Measurements from ENCODE around the gene ASB13. TPM values are rescaled to one million over a fixed set of nuclear protein-coding genes. Genes with fewer than 3 reads are reported as not detected.

Gene ASB13
- total and polyA plus RNA-seq, 2 donors (not counting 1 experiment from before 2014, with no cell fraction given) = 5.4 to 15.4 TPM

- Histone ChIP-seq H3K4me1 (ENCODE audit: control insufficient read depth, extremely low read depth, insufficient read depth, low read length) (no peaks in the 10 kb centered on the region), H3K27me3 (ENCODE audit: control insufficient read depth, insufficient read depth, low read length) (no peaks in the 10 kb centered on the region), H3K27ac (ENCODE audit: insufficient read depth, low read length) (no peak overlapping the region), H3K4me2 (ENCODE audit: extremely low read depth, insufficient read depth, low read length) (no peak overlapping the region), H4K20me1 (ENCODE audit: control insufficient read depth, extremely low read depth, insufficient read depth, low read length) (no peaks in the 10 kb centered on the region), H2AFZ (ENCODE audit: low read length) (no peak overlapping the region), H3K9me3 (ENCODE audit: control insufficient read depth, insufficient read depth, low read depth, low read length) (no peaks in the 10 kb centered on the region), H3K9ac (ENCODE audit: insufficient read depth, low read length) (no peak overlapping the region), H3K36me3 (ENCODE audit: control insufficient read depth, insufficient read depth, low read length) (no peaks in the 10 kb centered on the region), H3K4me3 (replicated peaks in 1 of 4; ENCODE audit: control extremely low read depth in 1 of 4, insufficient read depth in 1 of 4, low read depth in 3 of 4, low read length in 4 of 4) (no peak overlapping the region), H3K79me2 (ENCODE audit: control insufficient read depth, insufficient read depth, low read length) (no peaks in the 10 kb centered on the region)
- no peak for DNase-seq (ENCODE audit: low read depth in 2 of 2)
- TF ChIP-seq, protein P1, sequence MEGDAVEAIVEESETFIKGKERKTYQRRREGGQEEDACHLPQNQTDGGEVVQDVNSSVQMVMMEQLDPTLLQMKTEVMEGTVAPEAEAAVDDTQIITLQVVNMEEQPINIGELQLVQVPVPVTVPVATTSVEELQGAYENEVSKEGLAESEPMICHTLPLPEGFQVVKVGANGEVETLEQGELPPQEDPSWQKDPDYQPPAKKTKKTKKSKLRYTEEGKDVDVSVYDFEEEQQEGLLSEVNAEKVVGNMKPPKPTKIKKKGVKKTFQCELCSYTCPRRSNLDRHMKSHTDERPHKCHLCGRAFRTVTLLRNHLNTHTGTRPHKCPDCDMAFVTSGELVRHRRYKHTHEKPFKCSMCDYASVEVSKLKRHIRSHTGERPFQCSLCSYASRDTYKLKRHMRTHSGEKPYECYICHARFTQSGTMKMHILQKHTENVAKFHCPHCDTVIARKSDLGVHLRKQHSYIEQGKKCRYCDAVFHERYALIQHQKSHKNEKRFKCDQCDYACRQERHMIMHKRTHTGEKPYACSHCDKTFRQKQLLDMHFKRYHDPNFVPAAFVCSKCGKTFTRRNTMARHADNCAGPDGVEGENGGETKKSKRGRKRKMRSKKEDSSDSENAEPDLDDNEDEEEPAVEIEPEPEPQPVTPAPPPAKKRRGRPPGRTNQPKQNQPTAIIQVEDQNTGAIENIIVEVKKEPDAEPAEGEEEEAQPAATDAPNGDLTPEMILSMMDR (conservative IDR thresholded peaks at IDR 0.05 in 1 of 2, IDR thresholded peaks at IDR 0.05 in 1 of 2; ENCODE audit: low read depth in 1 of 2, low read length in 2 of 2) = no peak
- TF ChIP-seq EZH2 (IDR thresholded peaks at IDR 0.05; ENCODE audit: low read length, missing control alignments) = no peak
These were observed 16.6 kb downstream of the ASB13 start for GRCh38 chr10:5649746-5650145.

GRCh38 chr10:5648494-5649457 is 17.6 kb downstream of the ASB13 start:
- H4K20me1 ChIP-seq (ENCODE audit: control insufficient read depth, extremely low read depth, insufficient read depth, low read length) = no peaks in the 10 kb centered on the region
- TF ChIP-seq, protein P1 (conservative IDR thresholded peaks at IDR 0.05 in 1 of 2, IDR thresholded peaks at IDR 0.05 in 1 of 2; ENCODE audit: low read depth in 1 of 2, low read length in 2 of 2) = no peak
- no peak for TF ChIP-seq EZH2 (IDR thresholded peaks at IDR 0.05; ENCODE audit: low read length, missing control alignments)
- no peak overlapping the region for H3K9ac ChIP-seq (ENCODE audit: insufficient read depth, low read length)
- no peak overlapping the region for H3K4me3 ChIP-seq (replicated peaks in 1 of 4; ENCODE audit: control extremely low read depth in 1 of 4, insufficient read depth in 1 of 4, low read depth in 3 of 4, low read length in 4 of 4)
- H3K27ac ChIP-seq (ENCODE audit: insufficient read depth, low read length) = no peak overlapping the region
- no peak overlapping the region for H2AFZ ChIP-seq (ENCODE audit: low read length)
- H3K36me3 ChIP-seq (ENCODE audit: control insufficient read depth, insufficient read depth, low read length) = no peaks in the 10 kb centered on the region
- no peaks in the 10 kb centered on the region for H3K9me3 ChIP-seq (ENCODE audit: control insufficient read depth, insufficient read depth, low read depth, low read length)
- no peak for DNase-seq (ENCODE audit: low read depth in 2 of 2)
- H3K79me2 ChIP-seq (ENCODE audit: control insufficient read depth, insufficient read depth, low read length) = no peaks in the 10 kb centered on the region
- no peaks in the 10 kb centered on the region for H3K4me1 ChIP-seq (ENCODE audit: control insufficient read depth, extremely low read depth, insufficient read depth, low read length)
- no peaks in the 10 kb centered on the region for H3K27me3 ChIP-seq (ENCODE audit: control insufficient read depth, insufficient read depth, low read length)
- H3K4me2 ChIP-seq (ENCODE audit: extremely low read depth, insufficient read depth, low read length) = no peak overlapping the region

DNA sequence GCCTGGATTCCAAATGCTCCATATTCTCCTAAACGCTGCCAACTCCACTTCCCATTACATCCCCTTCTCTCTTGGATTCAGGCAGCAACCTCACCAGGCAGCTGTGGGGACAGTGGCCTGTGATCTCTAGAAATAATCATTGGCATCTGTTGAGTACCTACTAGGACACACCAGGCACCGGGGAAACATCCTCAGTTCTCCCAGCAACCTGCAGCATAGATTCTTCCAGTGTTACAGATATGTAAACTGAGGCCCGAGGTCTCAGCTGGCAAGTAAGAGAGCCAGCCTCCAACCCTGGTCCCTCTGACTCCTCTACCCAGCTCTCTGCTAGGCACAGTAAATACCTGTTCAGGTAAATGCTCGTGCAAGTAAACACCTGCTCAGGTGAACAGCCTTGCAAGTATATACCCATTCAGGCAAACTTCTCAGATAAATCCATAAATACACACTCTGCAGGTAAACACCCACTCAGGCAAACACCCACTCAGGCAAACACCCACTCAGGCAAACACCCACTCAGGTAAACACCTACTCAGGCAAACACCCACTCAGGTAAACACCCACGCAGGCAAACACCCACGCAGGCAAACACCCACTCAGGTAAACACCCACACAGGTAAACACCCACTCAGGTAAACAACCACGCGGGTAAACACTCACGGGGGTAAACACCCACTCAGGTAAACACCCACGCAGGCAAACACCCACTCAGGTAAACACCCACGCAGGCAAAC is 18.7 kb downstream of the ASB13 start:
- Histone ChIP-seq H4K20me1 (ENCODE audit: control insufficient read depth, extremely low read depth, insufficient read depth, low read length) (no peaks in the 10 kb centered on the region), H3K9ac (ENCODE audit: insufficient read depth, low read length) (no peak overlapping the region), H3K79me2 (ENCODE audit: control insufficient read depth, insufficient read depth, low read length) (no peaks in the 10 kb centered on the region), H3K9me3 (ENCODE audit: control insufficient read depth, insufficient read depth, low read depth, low read length) (no peaks in the 10 kb centered on the region), H3K4me2 (ENCODE audit: extremely low read depth, insufficient read depth, low read length) (no peak overlapping the region), H3K27me3 (ENCODE audit: control insufficient read depth, insufficient read depth, low read length) (no peaks in the 10 kb centered on the region), H3K4me3 (replicated peaks in 1 of 4; ENCODE audit: control extremely low read depth in 1 of 4, insufficient read depth in 1 of 4, low read depth in 3 of 4, low read length in 4 of 4) (no peak overlapping the region), H3K4me1 (ENCODE audit: control insufficient read depth, extremely low read depth, insufficient read depth, low read length) (no peaks in the 10 kb centered on the region), H3K27ac (ENCODE audit: insufficient read depth, low read length) (no peak overlapping the region), H2AFZ (ENCODE audit: low read length) (no peak overlapping the region), H3K36me3 (ENCODE audit: control insufficient read depth, insufficient read depth, low read length) (no peaks in the 10 kb centered on the region)
- TF ChIP-seq EZH2 (IDR thresholded peaks at IDR 0.05; ENCODE audit: low read length, missing control alignments) = no peak
- TF ChIP-seq, protein P1 (conservative IDR thresholded peaks at IDR 0.05 in 1 of 2, IDR thresholded peaks at IDR 0.05 in 1 of 2; ENCODE audit: low read depth in 1 of 2, low read length in 2 of 2) = no peak
- DNase-seq (ENCODE audit: low read depth in 2 of 2) = no peak
